ENCODE measurements around the gene TUB.

The TUB gene

GRCh38 chr11:8069771-8070170 lies 11.2 kb upstream of the TUB start:
- no peak for DNase-seq

DNA sequence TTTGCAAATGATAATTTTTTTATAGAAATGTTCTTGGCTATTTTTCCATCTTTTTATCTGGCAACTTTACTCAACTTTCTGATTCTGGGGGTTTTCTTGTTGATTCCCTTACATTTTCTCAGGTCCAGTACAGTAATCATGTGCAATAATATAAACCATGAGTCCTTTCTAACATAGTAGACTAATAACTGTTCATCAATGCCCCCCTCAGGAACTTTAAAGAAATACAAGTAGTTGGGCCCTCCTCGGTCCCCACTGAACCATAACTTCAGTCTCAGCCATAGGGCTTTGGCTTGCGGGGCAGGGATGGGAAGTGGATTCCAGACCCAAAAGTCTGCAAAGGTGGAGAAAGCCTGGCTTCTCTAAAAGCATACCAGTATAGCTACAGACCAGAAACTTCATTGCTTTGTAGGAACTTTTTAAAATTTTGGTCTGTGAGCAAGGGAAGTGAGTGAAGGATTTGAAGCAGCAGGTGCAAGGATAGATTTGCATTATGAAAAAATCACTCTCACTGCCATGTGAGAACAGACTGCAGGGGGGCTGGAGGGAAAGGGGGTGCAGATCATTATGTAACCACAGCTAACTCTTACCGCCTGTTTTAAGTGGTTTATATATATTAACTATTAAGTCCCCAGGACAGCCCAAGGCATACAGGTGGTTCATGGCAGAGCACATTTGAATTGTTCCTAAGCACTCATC lies 10.4 kb upstream of the TUB start:
- no peak for DNase-seq

DNA sequence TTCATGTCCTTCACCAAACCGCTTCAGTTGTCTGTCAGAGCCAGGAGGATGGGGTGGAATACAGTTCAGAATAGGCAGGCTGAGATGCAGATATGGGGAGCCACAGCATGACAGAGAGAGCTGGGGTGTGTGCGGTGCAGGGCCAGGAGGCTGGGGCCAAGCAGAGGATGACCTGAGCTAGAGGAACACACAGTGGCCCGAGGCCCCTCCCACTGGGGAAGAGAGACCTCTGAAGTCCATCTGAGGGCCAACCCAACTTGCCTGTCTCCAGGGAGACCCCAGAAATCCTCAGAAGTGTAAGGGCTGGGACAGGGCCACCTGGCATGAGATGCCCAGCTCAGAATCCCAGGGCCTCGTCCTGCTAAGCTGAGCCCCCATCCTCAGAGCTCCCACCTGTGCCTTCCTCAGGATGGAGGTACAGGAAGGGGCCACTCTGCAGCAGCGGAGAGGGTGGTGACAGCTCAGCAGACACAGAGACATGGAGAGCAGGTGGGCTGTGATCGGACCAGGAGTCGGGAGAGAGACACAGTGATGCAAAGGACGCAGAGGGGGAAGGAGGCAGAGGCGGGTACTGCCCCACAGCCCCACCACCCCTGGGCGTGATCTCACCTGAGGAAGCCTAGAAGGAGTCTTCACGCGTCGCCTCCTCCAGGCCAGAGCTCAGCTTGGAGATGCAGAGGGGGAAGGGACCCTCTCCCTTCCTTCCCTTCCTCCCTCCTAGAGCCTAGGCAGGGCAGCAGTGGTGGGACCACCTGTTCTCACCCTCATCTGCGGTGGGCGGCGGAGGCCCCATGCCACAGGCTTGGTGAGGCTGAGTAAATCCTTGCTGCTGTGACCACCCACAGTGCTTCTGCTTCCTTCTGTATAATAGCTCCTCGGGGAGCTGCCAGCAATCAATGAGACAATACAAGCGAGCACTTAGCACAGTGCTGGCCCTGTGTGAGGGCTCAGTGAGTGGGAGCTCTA lies 9.1 kb upstream of the TUB start:
- DNase-seq, result no peak

DNA sequence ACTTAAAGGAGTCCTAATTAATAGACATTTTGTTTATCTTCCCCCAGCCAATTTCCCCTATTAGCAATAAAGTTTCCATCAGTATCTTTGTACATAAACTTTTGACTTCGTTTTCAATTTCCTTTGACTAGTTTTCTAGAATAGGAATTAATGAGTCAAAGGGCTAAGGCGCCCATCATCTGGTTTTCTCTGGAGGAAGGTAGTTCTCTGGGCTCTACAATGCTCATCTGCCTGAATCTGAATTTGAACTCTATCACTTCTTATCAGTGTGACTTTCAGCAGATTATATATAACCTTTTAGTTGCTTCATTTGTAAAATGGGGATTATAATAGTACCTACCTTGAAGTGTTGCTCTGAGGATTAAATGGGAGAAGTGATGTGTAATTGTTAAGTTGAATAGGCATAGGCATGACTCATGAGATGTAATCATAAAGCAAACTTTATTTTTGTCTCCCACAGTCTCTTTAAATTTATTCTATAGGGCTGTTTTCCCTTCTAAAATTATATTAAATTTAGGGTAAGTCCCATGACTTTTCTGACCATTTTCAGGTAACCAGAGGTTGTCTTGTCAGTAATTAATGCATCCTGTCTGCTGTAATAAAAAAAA lies 5.8 kb upstream of the TUB start:
- no peak for DNase-seq

DNA sequence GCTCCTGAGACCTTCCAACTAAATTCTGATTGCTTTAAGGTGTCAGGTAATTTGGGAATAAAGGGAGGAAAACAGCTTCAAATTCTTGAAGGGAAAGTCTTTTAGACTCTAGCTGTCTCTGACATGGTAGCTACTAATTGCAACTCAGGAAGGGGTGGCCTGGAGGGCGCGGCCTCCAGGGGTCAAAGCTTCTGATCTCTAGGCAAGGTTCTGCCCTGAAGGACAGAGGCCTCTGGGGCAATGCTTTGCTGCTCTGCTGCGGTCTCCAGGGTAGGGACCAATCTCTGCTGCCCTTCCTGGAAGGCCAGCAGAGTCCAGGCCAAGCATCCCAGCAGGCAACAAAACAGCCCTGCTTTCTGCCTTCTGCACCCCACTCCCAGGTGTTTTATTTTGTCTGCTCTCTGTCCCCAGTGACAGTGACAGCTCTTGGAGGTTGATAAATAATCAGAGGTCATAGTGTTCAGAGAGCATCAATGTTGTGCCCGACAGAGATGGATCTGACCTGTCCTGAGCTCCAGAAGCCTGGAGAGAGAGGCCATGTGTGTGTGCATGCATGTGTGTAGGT lies 1.8 kb upstream of the TUB start:
- DNase-seq, result no peak

DNA sequence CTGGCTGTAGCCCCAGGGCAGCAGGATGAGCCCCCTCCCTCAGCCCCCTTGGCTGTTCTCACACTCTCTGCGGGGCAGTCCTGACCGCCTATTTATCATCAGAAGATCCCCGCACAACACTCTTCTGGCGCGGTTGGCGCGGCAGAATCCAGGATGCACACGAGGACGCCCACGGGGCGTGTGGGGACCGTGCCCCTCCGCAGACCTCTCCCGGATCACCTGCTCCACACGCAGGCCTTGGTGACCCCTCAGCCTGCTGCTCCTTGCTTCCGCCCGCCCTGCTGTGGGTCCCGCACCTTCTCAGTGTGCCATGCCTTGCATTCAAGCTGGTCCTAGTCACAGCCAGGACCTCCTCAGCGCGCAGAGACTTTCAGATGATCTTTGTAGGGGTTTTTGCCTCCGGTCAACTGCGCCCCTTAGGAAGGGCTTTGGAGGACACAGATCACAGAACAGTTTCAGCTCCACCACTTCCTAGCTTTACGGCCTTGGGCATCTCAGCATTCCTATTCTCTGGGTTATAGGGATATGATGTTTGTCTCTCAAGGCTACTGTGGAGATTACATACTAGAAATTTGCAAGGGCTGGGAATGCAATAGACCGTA lies 841 bp upstream of the TUB start:
- DNase-seq, result no peak

GRCh38 chr11:8081591-8082250 lies 710 bp downstream of the TUB start:
- no peak for DNase-seq

DNA sequence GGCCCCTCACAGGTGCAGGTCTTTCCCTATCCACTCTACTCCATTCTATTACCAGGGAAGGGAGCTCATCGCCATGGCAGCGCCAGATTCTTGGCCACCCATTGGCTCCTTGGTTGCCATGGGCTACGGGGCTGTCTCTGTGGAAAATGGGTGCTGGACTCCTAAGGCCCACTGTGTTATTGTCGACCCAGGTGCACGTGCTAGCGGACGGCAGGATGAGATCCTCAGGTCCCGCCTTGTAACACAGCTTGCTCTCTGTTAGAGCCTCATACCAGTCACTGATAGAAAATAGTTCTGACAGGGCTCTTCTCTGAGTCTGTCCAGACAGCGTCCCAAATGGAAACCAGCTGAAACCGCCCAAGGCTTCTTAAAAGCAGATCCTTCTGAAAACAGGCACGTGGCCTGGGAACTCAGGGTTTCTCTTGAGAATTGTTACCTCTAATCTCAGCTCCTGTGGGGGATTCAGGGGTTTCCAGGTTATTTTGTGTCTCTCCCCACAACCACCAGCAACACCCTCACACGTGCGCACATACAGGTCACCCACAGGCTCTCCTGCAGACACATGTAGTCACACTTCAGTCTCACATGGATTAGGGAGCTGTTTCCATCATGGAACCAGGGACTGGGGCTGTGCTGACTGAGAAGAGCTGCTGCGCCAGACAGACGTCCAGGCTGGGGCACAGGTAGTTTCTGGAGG lies 1.5 kb downstream of the TUB start:
- DNase-seq, result no peak

DNA sequence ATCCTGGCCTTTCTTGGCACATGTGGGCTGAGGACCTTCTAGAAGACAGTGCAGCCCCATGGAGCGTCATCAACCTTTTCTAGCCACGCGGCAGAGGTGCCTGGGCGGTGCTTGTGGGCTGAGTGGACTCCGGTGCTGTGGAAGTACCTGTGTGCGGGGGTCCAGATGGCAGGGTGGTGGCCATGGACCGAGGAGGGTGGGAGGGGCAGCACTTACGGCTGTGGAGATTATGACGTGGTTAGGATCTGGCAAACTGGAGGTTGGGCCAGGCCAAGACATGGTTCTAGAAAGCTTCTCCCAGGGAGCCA lies 2.0 kb downstream of the TUB start:
- DNase-seq, result no peak

- DNase-seq, result no peak
These were observed 2.9 kb downstream of the TUB start for GRCh38 chr11:8083871-8084281.

- no peak for DNase-seq
These were observed 3.3 kb downstream of the TUB start for GRCh38 chr11:8084352-8084751.

DNA sequence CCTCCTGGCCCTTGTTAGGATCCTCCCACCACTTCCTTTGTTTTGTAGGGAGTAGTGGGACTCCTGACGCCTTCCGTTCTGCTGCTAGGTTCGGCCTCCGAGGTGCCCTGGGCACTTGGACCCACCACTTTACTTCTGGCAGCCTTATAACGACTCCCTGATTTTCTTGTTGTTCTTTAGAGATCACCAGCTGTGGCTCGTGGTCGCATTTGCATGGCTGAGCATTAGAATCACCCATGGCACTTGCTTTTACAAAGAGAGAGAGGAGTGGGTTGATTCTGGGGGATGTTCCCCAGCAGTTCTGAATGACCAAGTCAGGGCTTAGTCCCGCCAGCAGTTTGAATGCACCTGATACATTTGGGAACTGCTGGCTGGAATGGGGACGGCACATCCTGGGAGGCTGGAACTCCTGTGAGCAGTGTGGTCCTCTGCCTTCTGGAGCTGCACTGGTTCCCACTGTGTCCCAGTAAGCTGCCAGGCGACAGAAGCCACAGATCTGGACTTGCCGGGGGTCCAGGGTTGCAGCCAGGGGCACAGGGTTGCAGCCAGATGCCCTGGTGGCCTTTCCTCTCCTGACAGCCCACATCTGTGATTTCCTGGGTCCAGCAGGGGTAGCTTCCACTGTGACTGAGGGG lies 4.1 kb downstream of the TUB start:
- DNase-seq, result no peak

DNA sequence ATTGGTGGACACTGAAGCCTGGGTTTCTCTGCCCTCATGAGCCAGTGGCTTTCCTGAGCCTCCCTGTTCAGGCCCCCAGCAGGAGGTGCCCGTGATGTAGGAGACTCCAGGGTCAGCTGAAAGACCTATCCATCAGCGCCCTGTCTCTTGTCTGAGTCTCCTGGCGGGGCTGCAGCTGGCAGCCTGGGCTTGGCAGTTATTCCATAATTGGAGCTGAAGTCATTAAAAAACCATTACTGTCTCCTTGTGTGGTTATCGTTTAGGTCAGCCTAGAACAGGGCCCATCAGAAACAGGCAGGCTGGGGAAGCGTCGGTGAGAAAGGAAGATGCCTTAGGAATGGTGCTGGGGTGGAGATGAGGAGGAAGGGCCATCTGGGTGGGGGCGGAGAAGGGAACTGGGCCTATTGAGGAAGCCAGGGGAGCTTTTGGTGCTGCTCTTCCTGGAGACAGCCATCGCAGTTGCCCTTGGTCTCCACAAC lies 5.0 kb downstream of the TUB start:
- DNase-seq, result no peak

DNA sequence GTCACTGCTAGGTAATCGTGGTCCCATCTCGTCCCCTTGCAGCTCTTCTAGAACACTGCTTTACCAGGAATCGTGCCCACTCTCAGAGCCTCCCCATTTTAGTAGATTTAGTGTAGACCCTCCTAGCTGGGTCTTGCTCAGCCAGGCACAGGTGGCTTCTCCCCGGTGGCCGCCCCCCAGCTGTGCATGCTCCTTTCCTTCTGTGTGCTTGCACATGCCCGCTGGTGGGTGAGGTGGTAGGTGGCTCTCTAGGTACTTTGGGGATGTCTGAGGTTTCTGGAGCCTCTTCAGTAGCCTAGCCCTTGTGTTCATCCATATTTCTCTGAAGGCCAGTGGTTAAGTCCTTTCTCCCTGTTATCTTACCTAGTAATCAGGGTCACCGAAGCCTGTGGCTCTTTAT lies 5.6 kb downstream of the TUB start:
- no peak for DNase-seq

DNA sequence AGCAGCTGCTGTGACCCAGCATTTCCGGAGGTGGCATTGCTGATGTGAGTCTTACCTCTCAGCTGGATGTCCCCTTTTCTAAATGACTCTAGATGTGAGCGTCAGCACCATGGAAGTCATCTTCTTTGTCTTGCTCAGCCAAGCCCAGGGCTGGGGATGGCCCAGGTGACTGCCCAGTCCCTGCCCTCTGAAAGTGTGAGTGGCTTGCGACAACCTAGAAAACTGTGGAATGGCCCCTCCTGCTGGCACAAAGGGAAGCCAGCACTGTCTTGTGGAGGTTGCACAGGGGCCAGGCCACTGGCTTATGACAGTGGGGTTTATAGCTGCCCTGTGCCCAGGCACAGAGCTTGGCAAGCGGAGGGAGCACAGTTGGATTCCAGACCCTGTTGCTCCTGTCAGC lies 6.2 kb downstream of the TUB start:
- no peak for DNase-seq

DNA sequence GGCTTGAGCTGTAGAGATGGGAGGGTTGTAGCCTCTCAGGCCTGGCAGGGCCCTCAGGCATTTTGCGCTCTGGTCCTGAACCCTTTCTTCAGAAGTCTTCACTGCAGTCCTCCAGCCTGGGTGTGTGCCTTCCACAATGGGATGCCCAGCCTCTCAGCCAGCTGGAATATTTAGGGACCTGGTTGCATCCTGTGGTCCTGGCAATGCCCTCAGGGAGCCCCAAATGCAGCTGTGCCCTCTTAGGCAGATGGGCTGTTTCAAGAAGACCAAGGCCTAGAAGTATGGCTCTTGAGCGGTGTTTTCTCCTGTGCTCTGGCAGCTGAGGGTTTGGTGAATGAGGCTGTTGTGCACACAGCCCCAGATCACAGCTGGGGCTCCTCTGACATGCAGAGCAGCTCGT lies 6.7 kb downstream of the TUB start:
- no peak for DNase-seq

- no peak for DNase-seq
These were observed 8.9 kb downstream of the TUB start for GRCh38 chr11:8089791-8090510.

DNA sequence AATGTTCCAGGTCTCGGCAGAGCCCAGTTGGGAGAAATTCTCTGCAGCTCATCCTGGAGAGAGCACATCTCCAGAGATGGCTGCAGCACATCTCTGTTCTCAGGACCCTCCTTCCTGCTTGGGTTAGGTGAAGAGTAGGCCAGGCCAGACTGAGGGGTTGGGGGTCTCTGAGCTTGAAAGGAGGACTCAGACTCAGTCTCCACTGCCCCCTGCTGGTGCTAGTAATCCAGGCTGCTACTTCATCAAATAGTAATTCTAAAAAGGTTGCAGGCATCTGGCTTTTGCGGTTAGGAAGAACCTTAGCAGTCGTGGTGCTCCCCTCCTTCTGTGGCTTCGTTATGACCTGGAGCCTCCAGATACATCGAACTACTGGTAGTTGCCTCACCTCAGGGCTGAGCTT lies 9.7 kb downstream of the TUB start:
- no peak for DNase-seq

DNA sequence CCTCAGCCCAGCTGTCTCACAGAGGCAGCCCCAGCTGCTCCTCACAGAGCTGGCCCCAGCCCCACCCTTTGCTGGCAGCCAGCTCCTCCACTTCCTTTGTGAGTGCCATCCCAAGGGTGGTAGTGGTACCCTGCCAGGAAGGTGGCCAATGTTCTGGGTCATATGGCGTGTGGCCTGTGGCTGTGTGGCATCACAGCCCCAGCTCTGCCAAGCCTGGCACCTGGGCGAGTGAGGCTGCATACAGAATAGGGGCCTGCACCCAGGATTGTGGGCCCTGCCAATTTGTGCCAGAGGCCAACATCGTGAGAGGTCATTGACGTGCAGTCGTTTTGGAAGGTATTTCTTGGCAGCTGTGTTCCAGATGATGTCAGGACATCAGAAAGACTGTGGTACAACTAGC lies 10.7 kb downstream of the TUB start:
- DNase-seq, result no peak

- no peak for DNase-seq
These were observed 11.8 kb downstream of the TUB start for GRCh38 chr11:8092587-8093424.
